Epithelial cell of esophagus (primary cell): Measurements from ENCODE around the gene NTSR2.
A peak's percentile ranks its signal among the peaks of the same experiment; 100 is the strongest.

Experiments used
- DNase-seq: peaks from one replicate; pipeline ENCODE4 v3.0.0; 2010; ENCODE audit warnings: low read depth
- H3K4me3 ChIP-seq: 2 replicates; pipeline ENCODE4 v1.5.1; 2011; ENCODE audit warnings: mild to moderate bottlenecking, low read length, control low read depth
- TF ChIP-seq, protein P1 (sequence below): IDR thresholded peaks from 2 replicates; pipeline ENCODE4 v1.5.1; 2011; ENCODE audit warnings: low read depth, mild to moderate bottlenecking, low read length, control low read depth, inconsistent platforms; ENCODE audit not compliant: insufficient read depth; ENCODE audit errors: missing control alignments

The NTSR2 gene

DNA sequence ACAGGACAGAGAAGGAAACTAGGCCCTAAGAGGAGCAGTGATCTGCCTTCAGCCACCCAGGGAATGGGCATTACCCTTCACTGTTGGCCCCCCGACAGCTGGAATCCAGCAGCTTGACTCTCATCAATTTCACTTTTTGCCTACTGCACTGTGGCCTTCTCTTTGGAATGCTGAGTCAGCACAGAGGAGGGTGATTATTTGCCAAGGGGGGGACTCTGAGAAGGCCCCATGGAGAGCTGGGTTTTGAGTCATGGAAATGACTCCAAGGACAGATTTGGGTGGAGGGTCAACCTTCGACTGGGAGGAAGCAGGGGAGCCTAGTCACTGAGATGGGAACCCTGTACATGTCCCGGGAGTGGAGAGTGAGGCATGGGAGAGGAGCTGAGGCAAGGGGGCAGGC is 38.1 kb upstream of the NTSR2 start:
- no peak for DNase-seq
- TF ChIP-seq, protein P1, sequence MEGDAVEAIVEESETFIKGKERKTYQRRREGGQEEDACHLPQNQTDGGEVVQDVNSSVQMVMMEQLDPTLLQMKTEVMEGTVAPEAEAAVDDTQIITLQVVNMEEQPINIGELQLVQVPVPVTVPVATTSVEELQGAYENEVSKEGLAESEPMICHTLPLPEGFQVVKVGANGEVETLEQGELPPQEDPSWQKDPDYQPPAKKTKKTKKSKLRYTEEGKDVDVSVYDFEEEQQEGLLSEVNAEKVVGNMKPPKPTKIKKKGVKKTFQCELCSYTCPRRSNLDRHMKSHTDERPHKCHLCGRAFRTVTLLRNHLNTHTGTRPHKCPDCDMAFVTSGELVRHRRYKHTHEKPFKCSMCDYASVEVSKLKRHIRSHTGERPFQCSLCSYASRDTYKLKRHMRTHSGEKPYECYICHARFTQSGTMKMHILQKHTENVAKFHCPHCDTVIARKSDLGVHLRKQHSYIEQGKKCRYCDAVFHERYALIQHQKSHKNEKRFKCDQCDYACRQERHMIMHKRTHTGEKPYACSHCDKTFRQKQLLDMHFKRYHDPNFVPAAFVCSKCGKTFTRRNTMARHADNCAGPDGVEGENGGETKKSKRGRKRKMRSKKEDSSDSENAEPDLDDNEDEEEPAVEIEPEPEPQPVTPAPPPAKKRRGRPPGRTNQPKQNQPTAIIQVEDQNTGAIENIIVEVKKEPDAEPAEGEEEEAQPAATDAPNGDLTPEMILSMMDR: no peak
- H3K4me3 ChIP-seq: no peak overlapping the region

DNA sequence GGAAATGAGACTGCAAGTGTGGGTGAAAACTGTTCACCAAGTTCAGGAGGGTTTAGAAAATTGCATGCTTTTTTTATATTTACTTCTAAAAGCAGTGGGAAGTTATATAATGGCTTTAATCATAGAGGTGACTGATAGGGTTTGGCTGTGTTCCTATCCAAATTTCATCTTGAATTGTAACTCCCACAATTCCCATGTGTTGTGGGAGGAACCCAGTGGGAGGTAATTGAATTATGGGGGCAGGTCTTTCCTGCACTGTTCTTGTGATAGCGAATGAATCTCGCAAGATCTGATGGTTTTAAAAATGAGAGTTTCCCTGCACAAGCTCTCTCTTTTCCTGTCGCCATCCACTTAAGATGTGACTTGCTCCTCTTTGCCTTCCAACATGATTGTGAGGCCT is 35.7 kb upstream of the NTSR2 start:
- TF ChIP-seq, protein P1: no peak
- no peak for DNase-seq
- H3K4me3 ChIP-seq: no peak overlapping the region

DNA sequence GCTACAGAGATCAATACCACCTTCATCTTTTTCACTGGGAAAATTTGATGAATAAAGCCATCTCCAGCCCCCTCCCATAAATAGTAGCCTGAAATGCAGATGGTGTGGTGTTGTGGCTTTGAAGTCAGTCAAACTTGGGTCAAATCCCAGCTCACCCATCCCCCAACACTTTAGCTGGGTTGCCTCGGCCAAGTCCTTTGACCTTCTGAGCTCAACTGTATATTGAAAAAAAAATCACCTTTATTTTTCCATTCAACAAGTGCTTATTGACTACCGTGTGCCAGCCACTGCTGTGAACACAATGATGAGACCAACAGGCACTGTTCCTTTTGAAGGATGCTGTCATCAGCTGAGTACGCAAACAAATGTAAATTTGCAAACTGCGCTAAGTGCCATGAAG is 35.1 kb upstream of the NTSR2 start:
- DNase-seq: no peak
- H3K4me3 ChIP-seq: no peak overlapping the region
- TF ChIP-seq, protein P1: no peak

DNA sequence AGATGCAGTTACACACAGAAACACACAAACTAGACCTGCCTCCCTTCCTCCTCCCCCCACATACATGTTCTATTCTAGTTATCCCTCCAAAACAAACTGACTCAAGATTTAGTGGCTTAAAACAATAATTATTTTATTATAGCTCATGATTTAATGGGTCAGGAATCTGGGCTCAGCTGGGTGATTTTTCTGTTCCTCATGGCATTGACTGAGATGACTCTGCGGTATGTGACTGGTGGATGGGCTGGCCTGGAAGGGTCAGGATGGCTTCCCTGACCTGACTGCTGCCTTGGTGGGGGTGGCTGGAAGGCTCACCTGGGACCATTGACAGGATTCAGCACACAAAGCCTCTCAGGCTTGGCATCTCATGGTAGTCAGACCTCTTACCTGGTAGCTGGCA is 33.7 kb upstream of the NTSR2 start:
- no peak overlapping the region for H3K4me3 ChIP-seq
- peak; percentile 52 for DNase-seq
- TF ChIP-seq, protein P1: no peak

DNA sequence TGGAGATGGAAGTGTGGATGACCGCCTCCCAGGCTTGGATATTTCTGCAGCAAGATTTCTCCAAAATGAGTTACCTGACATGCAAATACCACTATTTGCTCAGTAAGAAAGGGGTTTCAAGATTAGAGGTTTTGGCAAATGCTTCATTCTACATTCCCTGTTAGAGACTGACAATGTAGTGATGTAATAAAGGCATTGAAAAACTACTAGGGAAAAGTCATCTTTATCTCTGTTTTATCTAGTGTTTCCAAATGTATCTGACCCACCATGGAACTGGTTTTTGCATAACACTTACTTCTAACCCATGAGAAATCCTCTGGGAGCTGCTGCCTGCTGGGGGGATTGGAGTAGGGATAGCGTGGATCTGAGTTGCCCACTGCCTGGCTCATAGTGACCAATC is 33.0 kb upstream of the NTSR2 start:
- no peak for DNase-seq
- TF ChIP-seq, protein P1: no peak
- no peak overlapping the region for H3K4me3 ChIP-seq

DNA sequence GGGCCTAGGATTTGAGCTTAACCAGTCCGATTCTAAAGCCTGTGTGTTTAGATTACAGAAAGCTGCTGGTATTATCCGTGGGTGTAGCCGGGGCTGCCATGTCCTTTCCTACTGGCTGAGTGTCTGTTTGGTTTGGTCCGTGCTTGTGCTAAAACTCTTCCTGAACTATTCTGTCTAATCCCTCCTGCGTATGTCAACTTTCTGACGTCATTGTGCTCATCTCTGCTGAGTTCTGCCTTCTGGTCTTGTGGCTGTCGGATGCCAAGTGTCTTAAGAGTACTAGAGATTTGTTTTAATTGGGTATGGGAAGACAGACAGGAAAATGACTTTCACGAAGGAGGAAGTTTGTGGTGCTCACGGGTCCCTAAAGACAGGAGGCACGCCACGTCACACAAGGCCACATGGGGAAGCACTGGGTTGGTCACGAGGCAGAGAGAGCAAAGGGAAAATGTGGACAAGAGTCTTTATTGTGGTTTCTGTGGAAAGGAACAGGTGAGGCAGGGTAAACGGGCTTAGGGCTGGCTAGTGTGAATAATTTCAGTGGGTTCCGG is 31.8 kb upstream of the NTSR2 start:
- H3K4me3 ChIP-seq: no peak overlapping the region
- TF ChIP-seq, protein P1: no peak
- no peak for DNase-seq

DNA sequence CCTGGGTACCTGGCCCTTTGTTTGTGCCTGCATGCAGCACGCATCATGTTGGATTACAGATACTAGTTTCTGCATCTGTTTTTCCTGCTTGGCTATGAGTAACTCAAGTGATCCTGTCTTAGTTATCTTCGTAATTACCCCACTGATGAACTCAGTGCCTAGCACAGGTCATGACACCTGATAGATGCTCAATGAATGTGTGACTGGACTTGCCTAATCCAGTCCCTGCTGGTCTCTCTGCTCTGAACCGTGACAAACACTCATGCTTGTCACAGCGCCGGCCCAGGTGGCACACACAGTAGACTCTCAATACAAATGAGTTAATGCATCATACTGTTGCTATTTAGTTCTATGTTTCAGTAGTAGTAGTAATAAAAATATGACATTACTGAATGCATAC is 31.2 kb upstream of the NTSR2 start:
- TF ChIP-seq, protein P1: no peak
- H3K4me3 ChIP-seq: no peak overlapping the region
- peak; percentile 67 for DNase-seq
